ENCODE results near the gene DCAF17. TPM values are rescaled to one million over a fixed set of nuclear protein-coding genes. Genes with fewer than 3 reads are reported as not detected.

DCAF17 gene
- total and polyA plus RNA-seq, 2 of the 13 experiments (the other 11 are each of a cell fraction or from before 2014, with no cell fraction given), result 13.7 to 30.0 TPM

- TF ChIP-seq, protein P1, sequence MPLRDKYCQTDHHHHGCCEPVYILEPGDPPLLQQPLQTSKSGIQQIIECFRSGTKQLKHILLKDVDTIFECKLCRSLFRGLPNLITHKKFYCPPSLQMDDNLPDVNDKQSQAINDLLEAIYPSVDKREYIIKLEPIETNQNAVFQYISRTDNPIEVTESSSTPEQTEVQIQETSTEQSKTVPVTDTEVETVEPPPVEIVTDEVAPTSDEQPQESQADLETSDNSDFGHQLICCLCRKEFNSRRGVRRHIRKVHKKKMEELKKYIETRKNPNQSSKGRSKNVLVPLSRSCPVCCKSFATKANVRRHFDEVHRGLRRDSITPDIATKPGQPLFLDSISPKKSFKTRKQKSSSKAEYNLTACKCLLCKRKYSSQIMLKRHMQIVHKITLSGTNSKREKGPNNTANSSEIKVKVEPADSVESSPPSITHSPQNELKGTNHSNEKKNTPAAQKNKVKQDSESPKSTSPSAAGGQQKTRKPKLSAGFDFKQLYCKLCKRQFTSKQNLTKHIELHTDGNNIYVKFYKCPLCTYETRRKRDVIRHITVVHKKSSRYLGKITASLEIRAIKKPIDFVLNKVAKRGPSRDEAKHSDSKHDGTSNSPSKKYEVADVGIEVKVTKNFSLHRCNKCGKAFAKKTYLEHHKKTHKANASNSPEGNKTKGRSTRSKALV (CRISPR knock-in tag; IDR thresholded peaks at IDR 0.05), result peak; percentile 90
- TF ChIP-seq PRDM10 (CRISPR knock-in tag; IDR thresholded peaks at IDR 0.05; ENCODE audit: low read depth), result peak; percentile 16; the same call in 1 of the 2 replicates
- peak; percentile 72 for TF ChIP-seq MEIS2 (CRISPR knock-in tag; IDR thresholded peaks at IDR 0.05)
- TF ChIP-seq, protein P2, sequence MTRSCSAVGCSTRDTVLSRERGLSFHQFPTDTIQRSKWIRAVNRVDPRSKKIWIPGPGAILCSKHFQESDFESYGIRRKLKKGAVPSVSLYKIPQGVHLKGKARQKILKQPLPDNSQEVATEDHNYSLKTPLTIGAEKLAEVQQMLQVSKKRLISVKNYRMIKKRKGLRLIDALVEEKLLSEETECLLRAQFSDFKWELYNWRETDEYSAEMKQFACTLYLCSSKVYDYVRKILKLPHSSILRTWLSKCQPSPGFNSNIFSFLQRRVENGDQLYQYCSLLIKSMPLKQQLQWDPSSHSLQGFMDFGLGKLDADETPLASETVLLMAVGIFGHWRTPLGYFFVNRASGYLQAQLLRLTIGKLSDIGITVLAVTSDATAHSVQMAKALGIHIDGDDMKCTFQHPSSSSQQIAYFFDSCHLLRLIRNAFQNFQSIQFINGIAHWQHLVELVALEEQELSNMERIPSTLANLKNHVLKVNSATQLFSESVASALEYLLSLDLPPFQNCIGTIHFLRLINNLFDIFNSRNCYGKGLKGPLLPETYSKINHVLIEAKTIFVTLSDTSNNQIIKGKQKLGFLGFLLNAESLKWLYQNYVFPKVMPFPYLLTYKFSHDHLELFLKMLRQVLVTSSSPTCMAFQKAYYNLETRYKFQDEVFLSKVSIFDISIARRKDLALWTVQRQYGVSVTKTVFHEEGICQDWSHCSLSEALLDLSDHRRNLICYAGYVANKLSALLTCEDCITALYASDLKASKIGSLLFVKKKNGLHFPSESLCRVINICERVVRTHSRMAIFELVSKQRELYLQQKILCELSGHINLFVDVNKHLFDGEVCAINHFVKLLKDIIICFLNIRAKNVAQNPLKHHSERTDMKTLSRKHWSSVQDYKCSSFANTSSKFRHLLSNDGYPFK (CRISPR knock-in tag; IDR thresholded peaks at IDR 0.05; ENCODE audit: borderline replicate concordance), result peak; percentile 80
- TF ChIP-seq CCDC6 (CRISPR knock-in tag; IDR thresholded peaks at IDR 0.05), result peak; percentile 82
- TF ChIP-seq, protein P3, sequence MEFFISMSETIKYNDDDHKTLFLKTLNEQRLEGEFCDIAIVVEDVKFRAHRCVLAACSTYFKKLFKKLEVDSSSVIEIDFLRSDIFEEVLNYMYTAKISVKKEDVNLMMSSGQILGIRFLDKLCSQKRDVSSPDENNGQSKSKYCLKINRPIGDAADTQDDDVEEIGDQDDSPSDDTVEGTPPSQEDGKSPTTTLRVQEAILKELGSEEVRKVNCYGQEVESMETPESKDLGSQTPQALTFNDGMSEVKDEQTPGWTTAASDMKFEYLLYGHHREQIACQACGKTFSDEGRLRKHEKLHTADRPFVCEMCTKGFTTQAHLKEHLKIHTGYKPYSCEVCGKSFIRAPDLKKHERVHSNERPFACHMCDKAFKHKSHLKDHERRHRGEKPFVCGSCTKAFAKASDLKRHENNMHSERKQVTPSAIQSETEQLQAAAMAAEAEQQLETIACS (CRISPR knock-in tag; IDR thresholded peaks at IDR 0.05), result peak; percentile 77
- peak; percentile 82; the same call in 1 of the 2 replicates for TF ChIP-seq ZNF430 (CRISPR knock-in tag; IDR thresholded peaks at IDR 0.05)
- peak; percentile 68; the same call in 1 of the 2 replicates for TF ChIP-seq ZNF331 (CRISPR knock-in tag; IDR thresholded peaks at IDR 0.05)
- TF ChIP-seq ZNF205 (CRISPR knock-in tag; IDR thresholded peaks at IDR 0.05), result no peak; the same call in 1 of the 2 replicates
- TF ChIP-seq GFI1 (CRISPR knock-in tag; IDR thresholded peaks at IDR 0.05; ENCODE audit: borderline replicate concordance), result peak; percentile 87; the same call in 1 of the 2 replicates
- no peak for TF ChIP-seq ZNF136 (CRISPR knock-in tag; IDR thresholded peaks at IDR 0.05; ENCODE audit: low read depth)
- no peak for TF ChIP-seq GATA4 (IDR thresholded peaks at IDR 0.05; ENCODE audit: borderline replicate concordance, low read depth)
- TF ChIP-seq CHD2 (IDR thresholded peaks at IDR 0.05; ENCODE audit: low read depth, low read length), result peak; percentile 93
- peak; percentile 11 for TF ChIP-seq ZEB1 (IDR thresholded peaks at IDR 0.05; ENCODE audit: insufficient replicate concordance, low read depth)
- TF ChIP-seq PAWR (CRISPR knock-in tag; IDR thresholded peaks at IDR 0.05; ENCODE audit: borderline replicate concordance), result peak; percentile 67; the same call in 1 of the 2 replicates
- TF ChIP-seq PCBP2 (optimal IDR thresholded peaks at IDR 0.05; ENCODE audit: low read depth, low read length, poor library complexity, severe bottlenecking), result no peak
- peak; percentile 89; the same call in 1 of the 2 replicates for TF ChIP-seq FLYWCH1 (CRISPR knock-in tag; IDR thresholded peaks at IDR 0.05)
These were observed at the start of gene DCAF17 (continued) for GRCh38 chr2:171434013-171434989.
